MCF 10A (cell line): ENCODE measurements around the gene TTC7B. TPM values are rescaled to one million over a fixed set of nuclear protein-coding genes. Genes with fewer than 3 reads are reported as not detected.

Experiments
- BruUV-seq: library from RNA; stranded (reverse); fragments of 400-500 nt; replicated peaks from 2 replicates; lab custom pipeline; 2021; lab: Mats Ljungman, UMichigan
- CTCF ChIA-PET: fragments of 300-600 bp; sonication (Branson Sonifier 250); formaldehyde crosslinking; extraction: SDS; loops from one replicate; lab custom pipeline; 2021; ENCODE audit warnings: antibody characterized with exemption, inconsistent platforms; lab: Yijun Ruan, JAX
- POLR2A ChIA-PET: fragments of 300-600, 350-650 bp; sonication (Branson Sonifier 250); formaldehyde crosslinking; extraction: SDS; loops from one replicate; lab custom pipeline; 2020; ENCODE audit warnings: antibody characterized with exemption, inconsistent platforms; lab: Yijun Ruan, JAX
- DNase-seq: peaks from one replicate; pipeline ENCODE4 v3.0.0-alpha.2; 2018; ENCODE audit not compliant: unreplicated experiment
- H3K27ac Mint-ChIP-seq: one replicate; pipeline ENCODE4 v1.8.0; 2022; ENCODE audit warnings: mild to moderate bottlenecking, low read depth, mixed read lengths; ENCODE audit not compliant: unreplicated experiment
- H3K27me3 Mint-ChIP-seq: one replicate; pipeline ENCODE4 v1.8.0; 2022; ENCODE audit warnings: mixed read lengths; ENCODE audit not compliant: insufficient read depth, unreplicated experiment
- H3K36me3 Mint-ChIP-seq: one replicate; pipeline ENCODE4 v1.8.0; 2022; ENCODE audit warnings: mild to moderate bottlenecking, moderate library complexity, mixed read lengths; ENCODE audit not compliant: insufficient read depth, unreplicated experiment
- H3K4me1 Mint-ChIP-seq: one replicate; pipeline ENCODE4 v1.8.0; 2022; ENCODE audit warnings: mixed read lengths; ENCODE audit not compliant: insufficient read depth, unreplicated experiment
- H3K4me3 Mint-ChIP-seq: one replicate; pipeline ENCODE4 v1.8.0; 2022; ENCODE audit warnings: mild to moderate bottlenecking, moderate library complexity, mixed read lengths; ENCODE audit not compliant: unreplicated experiment
- H3K9me3 Mint-ChIP-seq: one replicate; pipeline ENCODE4 v1.8.0; 2022; ENCODE audit warnings: mixed read lengths; ENCODE audit not compliant: unreplicated experiment
- intact Hi-C: fragments of 100-400 bp; cut with micrococcal nuclease; formaldehyde crosslinking; loops from 2 replicates; pipeline ENCODE4 v1.14.1; 2022
- total RNA-seq: library from RNA; stranded (reverse); gene quantifications from 2 replicates; pipeline ENCODE4 v1.2.3, GENCODE V29; 2022
- TF ChIP-seq, protein P1 (sequence below): fragments of 200-600 bp; IDR thresholded peaks from one replicate; pipeline ENCODE4 v1.8.0; 2022; ENCODE audit warnings: antibody characterized with exemption, mild to moderate bottlenecking; ENCODE audit not compliant: unreplicated experiment

The TTC7B gene
- total RNA-seq, 1 experiment from 2014 or later = 31.1 TPM

DNA sequence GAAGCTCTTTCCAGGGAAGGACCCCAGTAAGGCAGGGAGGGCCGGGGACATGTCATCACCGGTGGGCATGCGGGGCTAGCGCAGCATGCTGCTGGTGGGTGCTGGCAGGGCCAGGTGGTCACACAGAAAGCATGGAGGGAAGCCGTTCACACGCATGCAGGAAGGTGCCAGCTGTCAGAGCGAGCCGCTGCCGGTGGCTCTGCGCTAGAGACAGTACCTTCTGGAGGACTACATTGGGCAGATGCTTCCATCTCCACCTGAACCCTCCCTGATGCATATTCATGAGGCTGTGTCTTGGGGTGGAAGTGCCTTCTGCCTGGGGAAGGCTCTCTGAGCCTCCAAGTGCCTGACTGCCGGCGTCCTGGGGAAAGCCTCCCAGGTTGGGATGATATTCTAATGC lies 215.6 kb downstream of the TTC7B start:
- no peaks in the 10 kb centered on the region for H3K4me1 Mint-ChIP-seq
- H3K27me3 Mint-ChIP-seq = no peaks in the 10 kb centered on the region
- H3K27ac Mint-ChIP-seq = no peak overlapping the region
- CTCF ChIA-PET = interaction anchor here (0.6 to 0.8 kb wide), 4 partner anchors 11 to 625 kb away, joined by 3 read pairs; no protein-coding TSS in a partner anchor
- TF ChIP-seq, protein P1, sequence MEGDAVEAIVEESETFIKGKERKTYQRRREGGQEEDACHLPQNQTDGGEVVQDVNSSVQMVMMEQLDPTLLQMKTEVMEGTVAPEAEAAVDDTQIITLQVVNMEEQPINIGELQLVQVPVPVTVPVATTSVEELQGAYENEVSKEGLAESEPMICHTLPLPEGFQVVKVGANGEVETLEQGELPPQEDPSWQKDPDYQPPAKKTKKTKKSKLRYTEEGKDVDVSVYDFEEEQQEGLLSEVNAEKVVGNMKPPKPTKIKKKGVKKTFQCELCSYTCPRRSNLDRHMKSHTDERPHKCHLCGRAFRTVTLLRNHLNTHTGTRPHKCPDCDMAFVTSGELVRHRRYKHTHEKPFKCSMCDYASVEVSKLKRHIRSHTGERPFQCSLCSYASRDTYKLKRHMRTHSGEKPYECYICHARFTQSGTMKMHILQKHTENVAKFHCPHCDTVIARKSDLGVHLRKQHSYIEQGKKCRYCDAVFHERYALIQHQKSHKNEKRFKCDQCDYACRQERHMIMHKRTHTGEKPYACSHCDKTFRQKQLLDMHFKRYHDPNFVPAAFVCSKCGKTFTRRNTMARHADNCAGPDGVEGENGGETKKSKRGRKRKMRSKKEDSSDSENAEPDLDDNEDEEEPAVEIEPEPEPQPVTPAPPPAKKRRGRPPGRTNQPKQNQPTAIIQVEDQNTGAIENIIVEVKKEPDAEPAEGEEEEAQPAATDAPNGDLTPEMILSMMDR = no peak
- H3K36me3 Mint-ChIP-seq = no peaks in the 10 kb centered on the region
- BruUV-seq = no TSS peak
- DNase-seq = no peak
- H3K4me3 Mint-ChIP-seq = no peak overlapping the region
- no peaks in the 10 kb centered on the region for H3K9me3 Mint-ChIP-seq
- POLR2A ChIA-PET = interaction anchor here (1.3 kb wide), 1 partner anchor 11 kb away, joined by 4 read pairs; no protein-coding TSS in a partner anchor
- intact Hi-C loops = no loop called here

DNA sequence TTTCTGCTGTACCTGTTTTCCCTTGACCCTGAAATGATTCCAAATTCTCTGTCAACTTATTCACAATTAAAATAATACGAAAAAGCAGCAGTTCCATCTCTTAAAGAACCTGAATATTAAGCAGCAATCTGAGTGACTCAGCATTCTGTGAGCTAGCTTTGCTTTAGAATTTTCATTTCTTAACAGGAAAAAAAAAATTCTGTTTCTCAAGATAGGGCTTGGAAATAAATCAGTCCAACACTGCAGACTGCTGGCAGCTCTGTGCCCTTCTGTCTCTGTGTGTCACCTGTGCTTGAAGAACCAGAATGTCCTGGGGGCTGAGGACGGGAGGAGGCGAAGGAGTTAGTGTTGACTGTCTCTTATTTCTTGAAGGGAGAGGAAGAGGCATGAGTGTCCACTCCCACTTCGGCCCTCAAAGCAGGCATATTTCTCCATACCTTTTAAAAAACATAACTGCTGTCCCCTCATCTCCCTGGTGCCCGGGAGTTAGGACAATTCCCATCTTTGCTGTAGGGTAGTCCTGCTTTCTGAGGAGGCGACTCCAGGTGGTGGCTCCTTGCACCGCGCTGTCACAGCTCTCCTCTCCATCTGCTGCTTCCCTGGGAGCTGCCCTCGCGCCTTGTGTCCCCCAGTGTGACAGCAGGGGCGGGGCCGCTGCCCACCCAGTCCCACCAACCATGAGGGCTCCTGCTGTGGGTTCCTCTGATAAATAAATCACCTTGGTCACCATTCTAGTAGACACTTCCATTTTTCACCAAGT lies 216.3 kb downstream of the TTC7B start:
- CTCF ChIA-PET = interaction anchor here (0.5 to 1.4 kb wide), 8 partner anchors 10 to 264 kb away, joined by 3 to 4 read pairs (median 3); no protein-coding TSS in a partner anchor
- Mint-ChIP-seq H3K4me1 (no peaks in the 10 kb centered on the region), H3K27me3 (no peaks in the 10 kb centered on the region), H3K4me3 (no peak overlapping the region), H3K36me3 (no peaks in the 10 kb centered on the region), H3K27ac (no peak overlapping the region), H3K9me3 (no peaks in the 10 kb centered on the region)
- POLR2A ChIA-PET = interaction anchor here (0.9 to 1.2 kb wide), 2 partner anchors 200 to 203 kb away, joined by 3 to 5 read pairs; partner anchors contain the start of gene CALM1
- TF ChIP-seq, protein P1 = no peak
- DNase-seq = peak; percentile 4
- intact Hi-C loops = no loop called here
- no TSS peak for BruUV-seq

DNA sequence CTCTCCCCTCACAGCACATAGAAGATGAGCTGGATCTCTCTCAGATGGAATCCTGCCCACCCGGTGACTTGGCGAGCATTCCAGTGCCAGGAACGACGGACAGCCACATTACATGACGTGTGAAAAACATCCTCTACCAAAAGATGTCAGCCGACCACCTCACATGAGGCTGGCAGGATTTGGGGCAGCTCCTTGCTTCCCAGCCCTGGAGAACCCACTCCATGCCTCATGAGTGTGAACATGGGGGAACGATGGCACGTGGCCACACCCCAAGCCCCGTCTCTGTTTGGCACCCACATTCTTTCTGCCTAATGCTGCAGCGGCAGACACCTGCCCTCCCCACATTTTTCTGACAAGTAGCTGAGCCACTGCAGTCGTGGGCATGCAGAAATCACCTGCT lies 216.9 kb downstream of the TTC7B start:
- no peaks in the 10 kb centered on the region for H3K9me3 Mint-ChIP-seq
- intact Hi-C loops = no loop called here
- H3K27me3 Mint-ChIP-seq = no peaks in the 10 kb centered on the region
- no TSS peak for BruUV-seq
- no peak overlapping the region for H3K4me3 Mint-ChIP-seq
- TF ChIP-seq, protein P1 = no peak
- POLR2A ChIA-PET = interaction anchor here (0.9 to 1.2 kb wide), 2 partner anchors 200 to 203 kb away, joined by 3 to 5 read pairs; partner anchors contain the start of gene CALM1
- H3K27ac Mint-ChIP-seq = no peak overlapping the region
- DNase-seq = no peak
- no peaks in the 10 kb centered on the region for H3K4me1 Mint-ChIP-seq
- CTCF ChIA-PET = interaction anchor here (0.5 to 1.4 kb wide), 6 partner anchors 9 to 181 kb away, joined by 3 to 4 read pairs (median 3); no protein-coding TSS in a partner anchor
- H3K36me3 Mint-ChIP-seq = no peaks in the 10 kb centered on the region

DNA sequence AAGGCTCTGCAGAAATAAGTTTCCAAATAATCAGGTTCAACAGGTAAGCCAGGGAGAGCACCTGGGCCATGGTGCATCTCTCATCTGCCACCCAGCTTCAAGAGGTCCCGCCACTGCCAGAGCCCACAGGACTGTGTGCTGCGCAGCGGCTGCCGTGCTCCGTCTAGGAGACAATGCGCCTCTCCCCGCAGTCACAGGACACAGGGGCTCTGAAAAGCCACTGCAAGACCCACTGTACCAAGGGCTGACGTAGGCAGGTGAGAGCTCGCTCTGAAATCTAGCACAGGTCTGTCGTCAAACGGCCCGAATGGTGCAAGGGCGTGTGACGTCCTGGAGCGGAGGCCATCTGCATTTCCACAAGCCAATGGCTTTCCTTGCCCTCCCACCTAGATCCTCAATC lies 218.3 kb downstream of the TTC7B start:
- H3K27ac Mint-ChIP-seq = no peak overlapping the region

More for the DNA sequence above, 218.3 kb downstream of the TTC7B start:
- Mint-ChIP-seq H3K36me3 (no peaks in the 10 kb centered on the region), H3K27me3 (no peaks in the 10 kb centered on the region), H3K4me3 (no peak overlapping the region), H3K4me1 (no peaks in the 10 kb centered on the region), H3K9me3 (no peaks in the 10 kb centered on the region)
- POLR2A ChIA-PET = no interaction called here
- DNase-seq = no peak
- CTCF ChIA-PET = no interaction called here
- TF ChIP-seq, protein P1 = no peak
- BruUV-seq = no TSS peak
- intact Hi-C loops = no loop called here
